Activated CD4-positive, alpha-beta T cell treated with anti-CD3 and anti-CD28 coated beads for 48 hours (primary cell): ENCODE data around the gene ELAVL1.
"Not testable (repeated sequence)": the region's sequence is repeated elsewhere in the genome, so short reads cannot be mapped to it uniquely, and the experiment has no call there.

Experiments used
- DNase-seq: peaks from one replicate; pipeline ENCODE4 v3.0.0-alpha.2; 2020

The ELAVL1 gene

DNA sequence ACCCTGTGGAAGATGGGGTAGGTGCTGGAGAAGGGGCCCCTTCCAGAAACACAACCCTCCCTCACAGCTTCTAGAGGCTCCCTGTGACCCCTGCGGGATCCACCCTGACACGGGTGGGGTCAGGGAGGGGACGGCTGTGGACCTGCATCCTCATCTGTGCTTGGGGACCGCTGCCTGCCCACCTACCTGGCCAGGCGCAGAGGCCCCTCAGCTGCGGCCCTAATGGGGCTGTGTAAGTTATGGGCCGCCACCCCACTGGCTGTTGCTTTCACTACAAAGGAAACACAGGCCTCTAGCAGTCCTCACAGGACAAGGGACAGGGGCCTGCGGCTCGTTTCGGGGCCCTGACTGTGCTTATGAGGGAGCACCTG lies 72.5 kb downstream of the ELAVL1 start:
- no peak for DNase-seq

DNA sequence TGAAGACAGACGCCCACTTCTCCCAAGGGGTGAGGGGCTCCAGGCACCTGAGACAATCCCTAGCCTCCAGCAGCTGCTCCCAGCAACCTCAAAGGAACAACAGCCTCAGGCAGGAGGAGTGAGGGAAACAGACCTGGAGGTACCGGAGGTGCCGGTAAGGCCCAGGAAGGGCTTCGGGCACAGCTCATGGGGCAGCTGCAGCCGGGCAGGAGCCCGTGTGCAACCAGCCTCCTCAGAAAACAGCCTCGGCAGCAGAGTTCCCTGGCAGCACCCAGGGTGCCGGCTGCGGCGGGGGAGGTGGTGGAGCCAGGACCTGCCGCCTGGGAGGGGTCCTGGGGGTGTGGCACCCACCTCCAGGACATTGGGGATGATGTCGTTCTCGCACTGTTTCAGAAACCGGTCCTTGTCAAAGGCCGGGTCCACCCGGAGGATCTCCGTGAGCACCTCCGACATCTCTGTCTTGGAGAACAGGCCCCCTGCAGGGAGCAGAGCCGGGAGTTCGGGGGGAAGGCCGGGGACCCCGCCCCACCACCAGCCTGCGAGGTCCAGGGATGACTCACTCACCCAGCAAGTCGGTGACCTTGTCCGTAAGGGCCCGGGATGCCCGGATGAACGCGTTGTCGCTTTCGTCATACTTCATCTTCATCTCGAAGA lies 73.0 kb downstream of the ELAVL1 start:
- no peak for DNase-seq

DNA sequence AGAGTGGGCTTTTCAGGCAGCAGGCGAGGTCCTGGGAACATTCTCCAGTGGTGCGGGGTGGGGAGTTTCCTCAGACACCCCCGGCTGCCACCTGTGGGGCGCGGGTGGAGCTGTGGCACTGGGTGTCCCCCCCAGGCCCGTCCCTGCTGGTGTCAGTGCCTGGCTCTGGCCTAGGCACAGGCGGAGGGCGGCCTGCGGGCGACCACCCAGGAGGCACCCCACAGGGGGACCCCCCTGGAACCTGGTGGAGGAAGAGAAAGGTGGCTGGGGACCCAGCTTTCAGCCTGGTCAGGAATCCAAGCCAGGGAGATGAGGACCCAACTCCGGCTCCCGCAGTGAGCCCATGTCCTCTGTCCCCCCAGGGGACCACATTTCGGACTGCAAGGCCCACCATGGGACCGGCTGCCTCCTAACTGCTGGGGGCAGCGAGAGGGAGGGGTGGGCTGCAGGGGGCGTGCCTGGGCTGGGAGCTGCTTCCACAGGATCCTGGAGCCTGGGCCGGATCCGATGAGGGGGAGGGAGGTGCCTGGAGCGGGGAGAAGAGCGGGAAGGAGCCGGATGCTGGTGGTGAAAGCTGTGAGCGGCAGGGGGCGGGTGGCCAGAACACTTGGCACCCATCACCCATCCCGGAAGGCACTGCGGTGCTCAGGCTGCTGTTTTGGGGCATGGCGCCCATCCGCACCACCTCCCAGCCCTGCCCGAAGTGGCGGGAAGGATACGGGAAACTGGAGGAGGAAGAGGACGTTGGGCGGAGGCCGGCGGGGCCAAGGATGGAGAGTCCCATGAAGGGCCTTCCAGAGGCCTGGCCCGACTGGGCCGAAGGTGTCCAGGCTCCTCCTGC lies 74.0 kb downstream of the ELAVL1 start:
- no peak for DNase-seq

DNA sequence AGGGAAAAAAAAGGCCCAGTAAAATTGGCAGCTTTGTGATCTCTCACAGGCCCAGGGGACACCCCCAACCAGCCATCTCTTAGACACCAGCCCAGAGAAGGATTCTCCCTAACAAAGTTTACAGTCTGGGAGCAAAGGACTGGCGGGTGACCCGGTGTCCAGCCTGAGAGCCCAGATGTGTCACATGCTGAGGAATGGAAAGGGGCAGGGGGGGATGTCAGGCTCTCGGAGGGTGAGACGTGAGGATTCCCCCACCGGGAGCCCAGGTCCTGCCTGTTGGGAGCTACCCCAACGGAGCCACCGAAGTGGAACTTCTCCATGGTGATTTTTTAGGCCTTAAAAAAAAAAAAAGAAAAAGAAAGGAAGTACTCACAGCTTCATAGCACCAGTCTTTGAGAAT lies 74.7 kb downstream of the ELAVL1 start:
- DNase-seq, result no peak

DNA sequence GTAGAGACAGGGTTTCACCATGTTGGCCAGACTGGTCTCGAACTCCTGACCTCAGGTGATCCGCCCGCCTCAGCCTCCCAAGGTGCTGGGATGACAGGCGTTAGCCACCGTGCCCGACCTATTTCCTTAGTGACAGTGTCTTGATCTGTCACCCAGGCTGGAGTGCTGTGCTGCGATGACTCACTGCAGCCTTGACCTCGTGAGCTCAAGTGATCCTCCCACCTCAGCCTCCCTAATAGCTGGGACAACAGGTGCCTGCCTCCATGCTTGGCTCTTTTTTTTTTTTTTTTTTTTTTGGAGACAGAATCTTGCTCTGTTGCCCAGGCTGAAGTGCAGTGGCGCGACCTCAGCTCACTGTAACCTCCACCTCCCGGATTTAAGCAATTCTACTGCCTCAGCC lies 75.4 kb downstream of the ELAVL1 start:
- DNase-seq, result not testable (repeated sequence)

DNA sequence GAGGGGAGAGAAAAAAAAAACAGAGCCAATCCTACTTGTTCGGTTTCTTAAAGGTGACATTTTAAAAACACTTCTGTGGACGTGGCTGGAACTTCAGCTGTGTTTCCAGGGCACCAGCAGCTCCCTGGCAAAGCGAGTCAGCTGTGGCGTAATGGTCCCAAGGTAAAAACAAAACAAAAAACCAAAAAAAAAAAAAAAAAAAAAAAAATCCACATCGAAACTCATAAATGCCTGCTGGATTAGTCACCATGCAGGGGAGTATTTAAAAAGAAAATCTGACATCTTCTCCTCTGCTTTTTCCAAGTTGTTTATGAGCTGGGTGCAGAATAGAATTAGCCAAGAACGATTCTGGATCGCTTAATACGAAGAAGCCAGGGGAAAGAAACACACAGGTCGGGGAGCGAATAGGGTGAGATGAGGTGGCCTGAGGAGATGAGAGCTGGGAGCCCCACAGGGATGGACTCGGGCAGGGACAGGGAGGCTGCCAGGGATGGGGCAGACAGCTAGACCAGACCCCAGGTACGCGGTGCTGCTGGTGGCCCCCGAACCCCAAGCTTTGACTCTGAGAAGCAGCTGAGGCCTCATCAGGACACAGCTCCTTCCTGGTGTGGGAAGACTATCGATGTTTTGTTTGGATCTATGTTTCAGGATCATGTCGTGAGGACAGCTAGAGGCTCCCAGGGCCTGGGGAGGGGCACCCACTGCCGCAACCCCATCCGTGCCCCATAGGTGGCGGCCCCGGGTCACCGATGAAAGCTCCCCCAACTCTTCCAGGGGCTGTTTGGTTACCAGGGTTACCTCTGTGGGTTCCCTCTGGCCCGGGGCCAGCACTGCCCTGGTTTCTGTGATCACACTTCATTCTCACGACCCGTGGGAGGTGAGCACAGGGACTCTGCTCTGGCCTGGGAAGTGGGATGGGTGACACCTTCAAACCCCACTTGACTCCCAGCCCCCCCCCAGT lies 76.4 kb downstream of the ELAVL1 start:
- DNase-seq, result peak; percentile 80

DNA sequence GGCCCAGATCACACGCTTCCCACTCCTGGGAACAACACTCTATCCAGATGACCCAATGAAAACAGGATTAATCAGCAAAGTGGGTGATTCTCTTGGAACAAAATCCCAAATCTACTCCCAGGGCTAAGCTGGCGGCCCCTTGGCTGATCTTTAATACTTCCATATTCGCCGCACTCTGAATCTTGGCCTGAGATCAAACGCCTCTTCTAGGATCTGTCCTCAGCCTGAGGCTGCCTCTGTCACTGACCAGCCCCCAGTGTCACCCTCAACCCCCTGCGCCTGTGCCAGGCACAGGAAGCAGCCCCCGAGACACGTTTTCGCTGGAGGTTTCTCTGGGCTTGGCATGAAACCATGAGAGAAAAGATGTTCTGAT lies 77.1 kb downstream of the ELAVL1 start:
- DNase-seq, result no peak

DNA sequence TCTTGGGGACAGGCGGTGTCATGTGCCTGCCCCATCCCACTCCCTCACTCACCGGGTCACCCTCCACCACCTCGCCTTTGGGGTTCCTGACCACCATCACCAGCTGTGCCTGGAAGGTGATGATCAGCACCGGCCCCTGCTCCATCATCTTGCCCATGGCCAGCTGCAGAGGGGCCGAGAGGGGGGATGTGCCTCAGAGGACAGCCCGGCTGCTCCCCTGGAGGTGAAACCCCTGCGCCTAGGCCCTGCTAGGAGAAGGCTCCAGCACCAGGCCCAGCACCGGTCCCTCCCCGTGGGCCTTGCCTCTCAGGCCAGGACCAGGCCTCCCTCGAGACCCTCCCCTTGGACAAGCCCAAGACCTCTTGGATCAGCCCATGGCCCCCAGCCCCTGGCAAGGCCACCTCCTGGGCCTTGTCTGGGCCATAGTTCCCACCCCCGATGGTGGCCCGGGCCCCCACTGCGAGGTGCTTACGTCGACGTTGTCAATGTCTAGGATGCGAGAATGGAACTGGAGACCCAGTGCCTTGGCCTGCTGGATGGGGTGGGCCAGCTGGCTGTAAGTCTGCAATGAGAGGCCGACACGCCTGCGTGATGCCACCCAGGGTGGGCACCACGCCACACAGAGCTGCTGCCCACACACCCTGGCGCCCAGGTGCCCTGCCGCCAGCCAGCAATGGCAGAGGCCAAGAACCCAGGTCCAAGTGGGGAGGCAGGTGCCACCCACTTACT lies 77.7 kb downstream of the ELAVL1 start:
- no peak for DNase-seq

DNA sequence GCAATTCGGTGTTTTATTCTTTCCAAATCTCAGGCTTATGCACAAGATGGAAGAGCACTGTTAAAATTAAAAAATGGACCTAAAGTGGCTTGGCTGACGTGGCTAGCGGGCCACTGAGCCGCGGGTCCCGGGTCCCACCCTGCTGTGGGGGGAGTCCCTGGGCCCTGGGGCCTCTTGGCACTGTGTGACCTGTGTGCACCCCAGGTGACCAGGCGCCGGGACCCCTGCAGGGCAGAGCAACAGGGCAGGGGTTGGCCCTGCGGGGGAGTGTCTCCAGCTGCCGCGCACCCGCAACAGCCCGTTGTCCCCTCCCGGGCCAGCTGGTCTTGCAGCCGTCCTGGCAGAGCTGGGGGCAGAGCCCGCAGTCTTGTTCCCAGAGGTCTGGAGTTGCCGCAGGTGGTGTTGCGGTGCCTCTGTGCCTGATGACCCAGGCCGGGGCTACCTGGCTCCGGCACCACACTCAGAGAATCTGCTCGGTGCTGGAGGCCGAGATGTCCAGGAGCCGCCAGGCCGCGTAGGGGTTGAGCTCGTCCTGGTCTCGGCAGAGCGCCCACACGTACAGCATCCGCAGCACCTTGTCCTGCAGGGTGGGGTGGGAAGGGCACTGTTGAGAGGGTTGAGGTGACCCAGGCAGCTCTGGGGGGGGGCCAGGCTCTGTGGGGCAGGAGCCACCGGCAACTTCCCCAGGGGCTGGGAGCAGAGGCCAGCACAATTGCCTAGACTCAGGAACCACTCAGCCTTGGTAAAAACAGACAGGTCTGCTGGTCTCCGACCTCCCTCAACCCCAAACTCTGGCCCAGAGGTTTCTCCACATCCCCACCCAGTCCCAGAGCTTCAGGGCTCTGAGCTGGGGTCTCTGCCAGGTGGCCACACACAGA lies 78.5 kb downstream of the ELAVL1 start:
- no peak for DNase-seq

DNA sequence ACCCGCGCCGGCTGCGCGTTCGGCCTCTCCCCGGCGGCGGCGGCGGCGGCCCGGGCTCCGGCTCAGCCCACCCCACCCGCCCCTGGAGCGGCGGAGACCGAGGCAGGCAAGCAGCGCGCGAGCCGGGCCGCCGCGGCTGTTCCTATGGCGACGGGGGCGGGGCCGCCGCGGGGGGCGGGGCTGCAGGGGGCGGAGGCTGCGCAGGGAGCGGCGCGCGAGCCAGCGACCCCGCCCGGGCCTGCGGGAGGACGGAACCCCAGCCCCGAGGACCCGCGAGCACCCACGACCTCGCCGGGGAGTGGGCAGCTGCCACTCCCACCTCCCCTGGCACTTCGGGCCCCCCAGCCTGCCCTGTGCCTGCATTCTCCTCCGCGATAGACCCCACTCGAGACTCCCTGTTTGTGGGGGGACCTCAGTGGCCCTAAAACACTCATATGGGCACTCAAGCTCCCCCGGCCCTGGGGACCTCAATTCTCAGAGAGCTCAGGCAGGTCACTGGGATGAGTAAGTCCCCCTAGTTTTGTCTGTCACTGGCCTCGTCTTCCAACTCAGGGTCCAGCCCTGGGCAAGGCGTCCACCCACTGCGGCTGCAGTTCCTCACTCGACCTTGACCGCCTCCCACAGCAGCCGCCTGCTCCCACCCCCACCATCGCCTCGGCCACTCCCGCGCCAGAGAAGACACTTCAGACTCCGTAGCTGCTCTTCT lies 79.3 kb downstream of the ELAVL1 start, which contains the start of gene CTXN1:
Gene CTXN1 (minus strand): TSS at position 115 of the 706 bp plus-strand sequence. CDS start 597 bp downstream, outside the sequence.
- peak; percentile 81 for DNase-seq

DNA sequence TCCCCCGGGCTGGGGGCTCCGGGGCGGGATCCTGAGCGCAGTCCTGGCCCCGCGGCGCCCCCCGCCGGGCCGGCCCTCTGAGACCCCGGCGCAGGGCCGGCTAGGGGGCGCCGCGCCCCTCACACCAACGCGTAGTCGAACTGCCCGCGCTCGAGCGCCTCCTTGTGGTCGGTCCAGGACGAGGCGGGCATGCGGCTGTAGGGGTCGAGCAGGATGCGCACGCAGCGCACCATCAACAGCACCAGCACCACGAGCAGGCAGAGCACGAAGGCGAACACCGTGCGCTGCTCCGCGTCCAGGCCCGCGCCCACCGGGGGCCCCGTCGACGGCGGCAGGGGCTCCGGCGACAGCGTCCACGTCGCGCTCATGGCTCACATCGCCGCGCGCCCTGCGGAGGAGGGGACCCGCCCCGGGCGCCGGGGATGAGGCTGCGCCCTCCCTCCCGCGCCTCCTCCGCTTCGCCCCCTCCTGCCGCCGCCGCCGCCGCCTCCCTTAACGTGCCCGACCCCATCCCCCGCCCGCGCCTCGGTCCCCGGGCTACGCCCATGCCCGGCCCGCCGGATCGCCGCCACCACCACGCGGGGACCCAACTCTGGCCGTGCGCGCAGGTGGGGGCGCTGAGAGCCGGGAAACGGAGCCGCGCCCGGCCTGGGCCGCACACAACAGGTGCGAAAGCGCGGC lies 80.1 kb downstream of the ELAVL1 start:
- peak; percentile 89 for DNase-seq

DNA sequence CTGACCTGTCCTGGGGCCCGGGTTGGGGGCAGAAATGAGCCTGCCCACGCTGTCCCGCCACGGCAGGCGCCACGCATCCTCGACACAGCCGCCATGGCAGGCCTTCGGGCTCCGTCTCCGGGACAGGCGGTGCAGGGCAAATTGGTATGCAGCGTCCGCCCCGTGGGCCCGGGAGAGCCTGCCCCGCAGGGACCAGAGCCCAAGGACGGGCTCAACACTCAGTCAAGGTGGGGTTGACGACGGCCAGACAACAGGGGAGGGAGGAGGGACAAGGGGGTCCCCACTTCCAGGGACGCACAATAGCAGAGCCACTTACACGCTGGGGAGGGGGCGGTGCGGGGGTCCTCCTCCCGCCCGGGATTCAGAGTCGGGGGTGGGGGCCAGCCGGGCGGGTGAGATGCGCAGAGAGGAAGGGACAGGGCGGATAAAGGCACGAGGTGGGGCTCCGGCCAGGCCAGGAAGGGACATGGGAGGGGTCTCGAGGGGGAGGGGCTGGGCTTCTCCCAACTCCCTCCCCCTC lies 80.7 kb downstream of the ELAVL1 start:
- DNase-seq, result no peak

DNA sequence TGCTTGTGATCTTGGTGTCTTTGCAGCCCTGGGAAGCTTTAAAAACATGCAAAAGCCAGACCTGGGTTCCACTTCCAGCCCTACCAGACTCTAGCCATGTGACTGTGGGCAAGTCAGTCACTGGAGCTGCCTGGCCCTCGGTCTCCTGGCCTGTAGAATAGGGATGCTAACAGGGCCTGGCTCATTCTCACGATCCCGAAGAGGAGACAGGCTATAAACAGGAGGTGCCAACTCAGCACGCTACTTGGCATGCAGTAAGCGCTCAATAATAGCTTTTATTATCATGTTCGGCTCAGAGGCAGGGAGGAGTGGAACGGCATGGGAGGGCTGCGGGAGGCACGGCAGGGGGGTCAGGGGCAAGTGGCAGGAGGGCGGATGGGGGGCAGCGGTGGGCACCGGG lies 81.2 kb downstream of the ELAVL1 start:
- DNase-seq, result no peak

DNA sequence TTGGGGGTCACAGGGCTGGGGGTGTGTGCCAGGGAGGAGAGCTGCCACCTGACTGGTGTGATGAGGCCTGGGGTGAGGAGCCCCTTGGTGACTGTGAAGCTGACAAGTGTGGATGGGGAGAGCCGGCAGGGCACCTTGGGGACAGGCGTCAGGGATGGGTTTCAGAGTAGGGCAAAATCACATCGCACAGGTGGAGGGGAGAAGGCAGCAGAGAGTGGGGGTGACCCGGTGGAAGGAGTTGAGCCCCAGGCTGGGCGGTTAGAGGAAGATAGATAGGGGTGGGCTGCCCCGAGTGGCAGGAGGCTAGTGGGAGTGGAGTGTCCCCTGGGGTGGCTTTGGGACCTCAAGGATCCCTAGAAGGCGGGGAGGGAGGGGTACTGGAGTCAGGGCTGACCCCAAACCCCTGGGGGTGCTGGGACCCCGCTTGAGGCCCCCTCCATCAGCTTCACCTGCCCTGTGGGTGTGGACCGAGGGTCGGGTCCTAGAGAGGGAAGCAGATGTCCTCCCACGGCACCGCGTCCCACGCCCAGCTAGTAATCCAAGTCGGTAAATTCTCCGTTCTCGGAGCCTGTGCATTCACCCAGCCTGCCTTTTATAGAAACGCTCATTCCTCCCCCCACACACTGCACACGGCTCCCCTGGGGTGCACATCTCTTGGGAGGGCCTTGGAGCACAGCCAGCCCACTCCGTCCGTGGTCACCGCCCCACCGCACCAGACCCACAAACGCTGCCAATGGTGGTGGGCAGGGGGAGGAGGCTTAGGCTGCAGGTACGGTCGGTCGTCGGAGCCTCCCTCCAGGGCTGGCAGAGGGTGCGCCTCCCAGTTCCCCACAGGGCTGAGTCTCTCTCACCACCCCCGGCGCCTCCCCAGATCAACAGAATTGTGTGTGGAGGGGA lies 81.9 kb downstream of the ELAVL1 start:
- DNase-seq, result no peak

DNA sequence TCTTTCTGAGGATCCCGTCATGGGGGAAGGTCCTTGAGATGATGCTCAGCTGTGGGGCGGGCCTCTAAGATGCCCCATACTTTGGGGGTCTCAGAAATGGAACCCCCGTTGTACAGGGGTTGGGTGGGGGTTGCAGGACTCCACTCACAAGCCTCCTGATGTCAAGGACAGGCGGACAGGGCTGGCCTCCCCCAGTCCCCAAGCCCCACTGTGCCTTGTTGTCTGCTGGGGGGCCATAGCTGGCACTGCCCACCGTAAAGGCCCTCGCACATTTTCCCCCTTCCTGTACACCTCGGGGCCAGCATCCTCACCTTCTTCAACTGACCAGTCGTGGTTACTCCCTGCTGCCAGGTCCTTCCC lies 82.6 kb downstream of the ELAVL1 start:
- no peak for DNase-seq

DNA sequence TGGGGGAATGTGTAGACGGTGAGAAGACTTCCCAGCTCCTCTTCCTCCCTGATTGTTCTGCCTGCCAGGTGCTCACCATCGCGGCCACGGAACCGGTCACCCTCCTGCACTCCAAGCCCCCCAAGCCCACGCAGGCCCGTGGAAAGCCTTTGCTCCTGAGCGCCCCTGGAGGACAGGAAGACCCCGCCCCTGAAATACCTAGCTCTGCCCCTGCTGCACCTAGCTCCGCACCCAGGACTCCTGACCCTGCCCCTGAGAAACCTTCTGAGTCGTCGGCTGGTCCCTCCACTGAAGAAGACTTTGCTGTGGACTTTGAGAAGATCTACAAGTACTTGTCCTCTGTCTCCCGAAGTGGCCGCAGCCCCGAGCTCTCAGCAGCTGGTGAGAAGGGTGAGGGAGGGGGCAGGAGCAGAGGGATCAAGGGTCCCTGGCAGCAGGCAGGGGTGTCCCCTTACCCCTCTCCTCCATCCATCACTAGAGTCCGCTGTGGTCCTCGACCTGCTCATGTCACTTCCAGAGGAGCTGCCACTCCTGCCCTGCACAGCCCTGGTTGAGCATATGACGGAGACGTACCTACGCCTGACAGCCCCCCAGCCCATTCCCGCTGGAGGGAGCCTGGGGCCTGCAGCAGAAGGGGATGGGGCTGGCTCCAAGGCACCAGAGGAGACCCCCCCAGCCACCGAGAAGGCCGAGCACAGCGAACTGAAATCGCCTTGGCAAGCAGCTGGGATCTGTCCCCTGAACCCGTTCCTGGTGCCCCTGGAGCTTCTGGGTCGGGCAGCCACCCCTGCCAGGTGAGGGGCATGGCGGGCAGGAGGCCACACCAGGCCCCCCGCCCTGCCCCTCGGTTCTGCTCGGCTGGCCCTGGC lies 83.2 kb downstream of the ELAVL1 start:
- no peak for DNase-seq

DNA sequence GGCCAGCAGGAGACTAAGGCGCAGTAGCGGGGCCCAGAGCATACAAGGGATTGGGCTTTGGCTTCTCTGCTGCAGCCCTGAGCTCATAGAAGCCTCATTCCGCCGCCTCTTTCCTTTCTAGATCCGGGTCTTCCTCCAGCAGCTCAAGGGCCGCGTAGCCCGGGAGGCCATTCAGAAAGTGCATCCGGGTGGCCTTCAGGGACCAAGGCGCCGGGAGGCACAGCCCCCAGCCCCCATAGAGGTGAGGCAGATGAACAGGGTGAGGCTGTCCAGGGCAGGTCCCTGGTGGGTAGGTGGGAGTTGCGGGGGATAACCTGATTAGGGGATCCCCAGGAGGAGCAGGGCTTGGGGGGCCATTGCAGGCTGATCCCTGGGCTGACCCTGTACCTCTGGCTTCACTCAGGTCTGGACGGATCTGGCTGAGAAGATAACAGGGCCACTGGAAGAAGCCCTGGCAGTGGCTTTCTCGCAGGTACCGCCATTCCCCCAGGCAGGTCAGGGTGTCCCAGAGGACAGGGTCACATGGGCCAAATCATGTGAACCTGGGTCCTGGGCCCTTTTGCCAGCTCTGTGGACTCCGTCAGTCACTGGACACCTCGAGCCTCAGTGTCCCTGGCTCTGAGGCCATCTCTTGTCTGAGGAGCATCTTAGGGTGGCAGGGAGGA lies 84.0 kb downstream of the ELAVL1 start:
- no peak for DNase-seq
